ENCODE data around the gene TCFL5.
A peak's percentile ranks its signal among the peaks of the same experiment; 100 is the strongest.
"Not testable (repeated sequence)": the region's sequence is repeated elsewhere in the genome, so short reads cannot be mapped to it uniquely, and the experiment has no call there.

The TCFL5 gene

DNA sequence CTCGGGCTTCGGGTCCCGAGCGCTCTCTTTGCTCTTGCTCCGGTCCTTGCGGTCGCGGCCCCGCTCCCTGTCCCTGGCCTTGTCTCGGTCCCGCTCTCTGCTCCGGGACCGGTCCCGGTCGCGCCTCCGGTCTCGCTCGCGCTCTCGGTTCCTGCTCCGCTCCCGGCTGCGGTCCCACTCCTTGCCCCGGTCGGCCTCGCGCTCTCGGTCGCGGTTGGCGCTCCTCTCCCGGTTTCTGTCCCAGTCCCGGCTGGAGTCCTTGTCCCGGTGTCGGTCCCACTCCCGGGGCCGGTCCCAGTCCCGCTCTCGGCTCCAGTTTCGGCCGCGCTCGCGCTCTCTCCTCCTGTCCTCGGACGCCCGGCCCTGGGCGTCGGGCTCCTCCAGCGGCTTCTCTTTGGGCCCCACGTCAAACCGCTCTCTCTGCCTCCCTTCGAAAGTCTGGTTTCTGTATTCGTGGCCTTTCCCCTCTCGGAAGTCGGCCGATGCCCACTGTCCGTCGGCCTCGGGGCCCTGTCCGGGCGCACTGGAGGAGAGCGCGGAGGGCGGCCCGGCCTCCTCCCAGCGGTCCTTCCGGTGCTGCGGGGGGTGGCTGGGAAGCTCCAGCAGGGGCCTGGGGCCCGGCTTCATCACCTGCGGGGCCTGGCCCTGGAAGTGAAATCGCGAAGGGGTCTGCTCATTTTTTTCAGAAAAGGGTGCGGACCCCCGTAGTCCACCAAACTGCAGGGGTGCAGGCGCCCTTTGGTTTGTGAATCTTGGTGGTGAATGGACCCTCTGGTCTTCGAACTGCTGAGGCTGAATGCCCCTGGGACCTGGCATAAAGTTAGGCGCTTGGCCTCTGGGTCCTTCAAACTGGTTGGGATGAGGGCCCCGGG is 17.9 kb upstream of the TCFL5 start:
- DNase-seq: no peak

- DNase-seq: no peak
Measured at GRCh38 chr20:62878244-62879038, 16.8 kb upstream of the TCFL5 start.

GRCh38 chr20:62876902-62877816 is 15.5 kb upstream of the TCFL5 start:
- no peak for DNase-seq

DNA sequence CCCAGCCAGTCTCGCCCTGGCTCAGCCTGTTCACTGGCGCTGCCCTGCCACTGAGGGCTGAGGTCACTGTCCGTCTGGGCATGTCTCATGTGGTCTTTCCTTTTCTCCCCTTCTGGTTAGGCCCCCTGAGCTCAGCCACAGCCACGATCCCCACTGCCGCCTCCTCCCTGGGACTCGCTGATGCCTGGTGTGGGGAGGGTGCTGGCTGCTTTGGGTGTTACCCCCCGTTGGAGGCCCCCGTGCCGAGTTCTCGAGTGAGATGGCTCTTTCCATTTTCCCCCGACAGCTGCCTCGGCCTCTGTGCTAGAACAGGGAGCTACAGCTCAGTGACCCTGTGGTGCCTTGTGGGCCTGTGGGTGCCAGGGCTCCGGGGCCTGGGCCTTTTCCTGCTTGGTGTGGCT is 14.9 kb upstream of the TCFL5 start:
- DNase-seq: no peak

GRCh38 chr20:62875419-62876361 is 14.1 kb upstream of the TCFL5 start:
- no peak for DNase-seq

DNA sequence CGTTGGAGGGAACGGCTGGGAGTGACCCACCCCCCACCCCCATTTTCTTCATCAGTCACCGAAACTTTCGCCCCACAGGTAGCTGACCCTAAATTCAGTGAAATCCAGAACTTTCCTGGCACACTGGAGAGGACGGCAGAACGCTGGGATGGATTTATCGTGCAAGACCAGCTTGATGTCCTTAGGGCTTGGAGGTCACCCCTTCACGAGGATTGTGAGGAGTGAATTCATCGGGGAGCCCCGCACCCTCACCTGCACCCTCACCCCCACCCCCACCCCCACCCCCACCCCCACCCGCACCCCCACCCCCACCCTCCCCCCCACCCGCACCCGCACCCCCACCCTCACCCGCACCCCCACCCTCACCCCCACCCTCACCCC is 13.3 kb upstream of the TCFL5 start:
- DNase-seq: no peak

DNA sequence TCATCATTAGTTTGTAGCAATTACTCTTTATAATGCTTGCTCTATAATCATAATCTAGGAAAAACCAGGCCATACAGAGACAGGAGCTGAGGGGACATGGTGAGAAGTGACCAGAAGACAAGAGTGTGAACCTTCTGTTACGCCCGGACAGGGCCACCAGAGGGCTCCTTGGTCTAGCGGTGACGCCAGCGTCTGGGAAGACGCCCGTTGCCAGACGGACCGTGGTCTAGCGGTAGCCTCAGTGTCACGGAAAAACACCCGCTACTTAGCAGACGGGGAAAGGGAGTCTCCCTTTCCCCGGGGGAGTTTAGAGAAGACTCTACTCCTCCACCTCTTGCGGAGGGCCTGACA is 12.0 kb upstream of the TCFL5 start:
- not testable (repeated sequence) for DNase-seq

GRCh38 chr20:62873280-62873679 is 11.7 kb upstream of the TCFL5 start:
- no peak for DNase-seq

DNA sequence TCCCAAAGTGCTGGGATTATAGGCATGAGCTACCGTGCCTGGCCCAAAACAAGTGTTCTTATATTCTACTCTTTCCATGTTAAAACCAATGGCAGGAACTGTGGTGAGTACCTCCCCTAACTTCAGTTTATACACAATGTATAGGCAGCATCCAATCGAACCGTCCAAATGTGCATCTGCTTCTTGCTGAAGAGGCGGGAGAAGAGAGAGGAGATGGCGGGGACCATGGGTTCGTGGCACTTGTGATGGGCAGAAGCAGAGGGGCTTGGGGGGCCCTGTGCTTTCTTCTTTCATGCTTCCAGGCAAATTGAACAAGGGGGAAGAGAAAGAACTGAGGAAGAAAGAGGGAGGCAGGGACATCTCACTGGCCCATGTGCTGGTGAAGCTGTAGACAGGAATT is 11.2 kb upstream of the TCFL5 start:
- DNase-seq: no peak

DNA sequence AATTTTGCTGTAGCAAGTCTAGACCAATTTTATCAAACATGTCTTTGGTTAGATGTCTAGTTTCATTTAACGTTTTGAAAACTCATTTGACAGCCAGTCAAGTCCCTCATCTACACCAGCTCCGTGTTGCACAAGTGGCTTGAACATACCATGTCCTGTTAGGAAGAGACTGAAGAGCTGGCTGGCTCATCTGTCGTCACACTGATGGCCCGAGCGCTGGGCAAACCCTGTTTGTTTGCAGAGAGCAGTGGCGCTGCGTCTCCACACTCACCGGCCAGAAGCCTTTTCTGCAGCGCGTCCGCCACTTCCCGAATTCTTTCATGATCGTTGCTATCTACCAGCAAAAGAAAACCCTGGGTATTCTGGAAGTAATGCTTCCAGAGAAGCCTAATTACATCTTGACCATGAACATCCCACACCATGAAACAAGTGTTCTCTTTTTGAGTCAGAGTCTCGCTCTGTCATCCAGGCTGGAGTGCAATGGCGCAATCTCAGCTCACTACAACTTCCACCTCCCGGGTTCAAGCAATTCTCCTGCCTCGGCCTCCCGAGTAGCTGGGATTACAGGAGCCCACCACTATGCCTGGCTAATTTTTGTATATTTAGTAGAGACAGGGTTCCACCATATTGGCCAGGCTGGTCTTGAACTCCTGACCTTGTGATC is 10.7 kb upstream of the TCFL5 start:
- DNase-seq: no peak

GRCh38 chr20:62864207-62864606 is 2.6 kb upstream of the TCFL5 start:
- no peak for DNase-seq

DNA sequence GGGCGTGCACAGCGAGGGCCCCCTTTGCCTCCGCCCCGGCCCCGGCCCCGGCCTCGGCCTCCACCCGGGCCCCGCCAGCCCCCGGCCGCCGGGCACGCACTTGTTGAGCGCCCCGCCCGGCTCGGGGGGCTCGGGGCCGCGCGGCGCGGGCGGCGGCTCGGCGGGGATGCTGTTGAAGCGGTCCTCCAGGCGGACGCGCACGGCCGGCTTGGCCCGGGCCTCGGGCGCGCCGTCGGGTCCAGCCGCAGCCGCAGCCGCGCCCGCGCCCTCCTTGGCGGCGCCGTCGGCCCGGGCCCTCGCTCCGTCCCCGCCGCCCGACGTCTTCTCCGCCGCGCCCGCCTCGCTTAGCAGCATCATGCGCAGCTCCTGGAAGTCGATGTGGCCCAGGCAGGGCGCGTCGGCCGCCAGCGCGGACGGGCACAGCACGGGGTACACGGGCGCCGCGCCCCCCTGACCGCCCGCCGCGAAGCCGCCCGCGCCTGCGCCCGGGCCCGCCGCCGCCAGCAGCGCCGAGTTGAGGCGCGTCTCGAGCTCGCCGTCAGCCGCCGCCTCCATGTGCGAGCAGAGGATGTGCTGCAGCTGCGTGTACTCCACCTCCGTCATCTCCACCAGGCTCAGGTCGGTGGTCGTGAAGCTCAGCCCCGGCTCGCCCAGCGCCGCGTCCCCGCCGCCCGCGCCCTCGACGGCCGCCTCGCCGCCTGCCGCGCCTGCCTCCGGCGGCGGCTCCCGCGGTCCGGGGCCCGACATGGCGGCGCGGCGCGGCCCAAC is 514 bp downstream of the TCFL5 start:
- peak; percentile 24 for DNase-seq

GRCh38 chr20:62860391-62860923 is 1.2 kb downstream of the TCFL5 start:
- no peak for DNase-seq

- DNase-seq: no peak
Measured at GRCh38 chr20:62859721-62860120, 1.9 kb downstream of the TCFL5 start.

DNA sequence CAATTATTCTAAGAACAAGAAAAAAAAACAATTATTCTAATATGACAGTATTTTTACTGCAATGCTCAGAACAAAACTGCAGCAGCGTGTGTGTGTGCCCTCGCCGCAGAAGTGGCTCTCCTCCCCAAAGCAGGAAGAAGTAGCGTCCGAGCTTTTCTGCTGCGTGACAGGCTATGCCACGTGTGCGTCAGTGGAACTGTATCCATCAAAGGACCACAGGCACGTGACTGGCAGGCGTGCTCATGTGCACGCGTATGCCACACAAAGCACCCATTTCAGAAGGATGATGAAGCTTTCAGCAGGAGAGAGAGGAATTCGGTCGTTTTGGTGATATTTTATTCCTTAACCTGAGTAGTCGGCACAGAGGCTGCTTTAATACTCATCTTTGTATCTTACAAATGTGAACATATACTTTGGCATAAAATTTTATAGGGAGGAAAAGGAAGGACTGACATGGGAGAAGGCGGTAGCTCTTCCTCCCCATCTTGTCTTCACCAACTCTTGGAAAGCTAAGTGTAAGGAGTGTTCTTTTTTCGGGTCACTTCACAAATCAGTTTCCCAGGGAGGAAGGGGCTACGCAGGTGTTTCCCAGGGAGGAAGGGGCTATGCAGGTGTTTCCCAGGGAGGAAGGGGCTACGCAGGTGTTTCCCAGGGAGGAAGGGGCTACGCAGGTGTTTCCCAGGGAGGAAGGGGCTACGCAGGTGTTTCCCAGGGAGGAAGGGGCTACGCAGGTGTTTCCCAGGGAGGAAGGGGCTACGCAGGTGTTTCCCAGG is 3.4 kb downstream of the TCFL5 start:
- DNase-seq: no peak

- no peak for DNase-seq
Measured at GRCh38 chr20:62856931-62857619, 4.5 kb downstream of the TCFL5 start.

- no peak for DNase-seq
Measured at GRCh38 chr20:62855120-62855519, 6.5 kb downstream of the TCFL5 start.

DNA sequence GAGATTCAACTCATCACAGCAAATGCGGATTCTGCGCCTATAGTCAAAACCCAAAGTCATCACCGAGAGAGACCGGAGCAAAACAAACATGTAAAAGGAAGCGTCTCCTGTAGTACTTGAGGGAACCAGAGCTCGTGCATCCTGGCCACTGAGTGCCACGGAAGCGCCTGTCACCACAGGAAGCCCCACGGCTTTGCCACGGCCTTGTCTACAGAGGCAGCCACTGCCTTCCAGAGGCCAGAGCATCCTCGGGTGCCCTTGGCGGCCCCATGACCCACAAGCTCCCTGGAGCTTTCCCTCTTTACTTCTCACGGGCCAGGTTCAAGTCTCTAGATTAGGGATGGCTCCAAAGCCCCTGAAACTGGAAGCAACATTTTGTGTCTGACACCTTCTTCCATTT is 7.5 kb downstream of the TCFL5 start:
- DNase-seq: no peak

DNA sequence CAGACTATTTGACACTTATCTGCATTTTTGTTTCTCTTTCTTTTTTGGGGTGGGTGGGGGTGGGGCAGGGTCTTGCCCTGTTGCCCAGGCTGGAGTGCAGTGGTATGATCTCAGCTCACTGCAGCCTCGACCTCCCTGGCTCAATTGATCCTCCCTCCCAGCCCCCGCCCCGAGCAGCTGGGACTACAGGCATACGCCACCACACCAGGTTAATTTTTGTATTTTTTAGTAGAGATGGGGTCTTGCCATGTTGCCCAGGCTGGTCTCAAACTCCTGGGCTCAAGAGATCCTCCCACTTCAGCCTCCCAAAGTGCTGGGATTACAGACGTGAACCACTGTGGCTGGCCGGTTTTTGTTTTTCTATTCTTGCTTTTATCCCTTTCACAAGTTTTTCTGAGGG is 8.3 kb downstream of the TCFL5 start:
- DNase-seq: not testable (repeated sequence)
